Measurements from ENCODE around the gene MYO18B.

The MYO18B gene

GRCh38 chr22:25714739-25715138 lies 27.2 kb upstream of the MYO18B start:
- no peak for DNase-seq (ENCODE audit: low spot score)

GRCh38 chr22:25716637-25717036 lies 25.4 kb upstream of the MYO18B start:
- no peak for DNase-seq (ENCODE audit: low spot score)

- DNase-seq (ENCODE audit: low spot score), result no peak
These were observed 23.7 kb upstream of the MYO18B start for GRCh38 chr22:25718135-25718840.

- DNase-seq (ENCODE audit: low spot score), result no peak
These were observed 19.8 kb upstream of the MYO18B start for GRCh38 chr22:25722223-25722622.

- DNase-seq (ENCODE audit: low spot score), result no peak
These were observed 19.4 kb upstream of the MYO18B start for GRCh38 chr22:25722626-25723025.

- DNase-seq (ENCODE audit: low spot score), result no peak
These were observed 15.7 kb upstream of the MYO18B start for GRCh38 chr22:25726241-25726640.

GRCh38 chr22:25728071-25728470 lies 13.9 kb upstream of the MYO18B start:
- DNase-seq (ENCODE audit: low spot score), result no peak

- DNase-seq (ENCODE audit: low spot score), result no peak
These were observed 12.7 kb upstream of the MYO18B start for GRCh38 chr22:25729016-25729995.

GRCh38 chr22:25735650-25736049 lies 6.3 kb upstream of the MYO18B start:
- no peak for DNase-seq (ENCODE audit: low spot score)

GRCh38 chr22:25736378-25737011 lies 5.5 kb upstream of the MYO18B start:
- DNase-seq (ENCODE audit: low spot score), result no peak

- DNase-seq (ENCODE audit: low spot score), result no peak
These were observed 2.2 kb upstream of the MYO18B start for GRCh38 chr22:25739659-25740344.

- DNase-seq (ENCODE audit: low spot score), result no peak
These were observed 1.1 kb downstream of the MYO18B start for GRCh38 chr22:25742918-25743708.

GRCh38 chr22:25744694-25745093 lies 2.7 kb downstream of the MYO18B start:
- no peak for DNase-seq (ENCODE audit: low spot score)

GRCh38 chr22:25745341-25746011 lies 3.5 kb downstream of the MYO18B start:
- DNase-seq (ENCODE audit: low spot score), result no peak

- no peak for DNase-seq (ENCODE audit: low spot score)
These were observed 4.0 kb downstream of the MYO18B start for GRCh38 chr22:25746012-25746373.

- no peak for DNase-seq (ENCODE audit: low spot score)
These were observed 5.4 kb downstream of the MYO18B start for GRCh38 chr22:25747245-25747944.

- no peak for DNase-seq (ENCODE audit: low spot score)
These were observed 6.2 kb downstream of the MYO18B start for GRCh38 chr22:25748140-25748539.

GRCh38 chr22:25748704-25749103 lies 6.7 kb downstream of the MYO18B start:
- no peak for DNase-seq (ENCODE audit: low spot score)

- no peak for DNase-seq (ENCODE audit: low spot score)
These were observed 7.6 kb downstream of the MYO18B start for GRCh38 chr22:25749420-25750169.
